Posterior cingulate gyrus (tissue), 11 donors: ENCODE measurements around the gene CTNNA2.
"Not testable (repeated sequence)": the region's sequence is repeated elsewhere in the genome, so short reads cannot be mapped to it uniquely, and the experiment has no call there.

Experiments
- DNase-seq, 10 donors: peaks; one replicate each; pipeline versions ENCODE4 v3.0.0 to v3.0.0-alpha.2; 2020 to 2021; ENCODE audit warnings: mixed read lengths in 3 of 10
- intact Hi-C: fragments of 100-400 bp; cut with DNase I; formaldehyde crosslinking; loops from one replicate; pipeline ENCODE4 v1.15.1; 2023

Gene CTNNA2

GRCh38 chr2:80054346-80054675, 541.5 kb downstream of the CTNNA2 start:
- intact Hi-C loops, result no loop called here
- DNase-seq, result no peak

- intact Hi-C loops, result no loop called here
- no peak for DNase-seq
Observed at GRCh38 chr2:80057956-80058355, 545.1 kb downstream of the CTNNA2 start.

- intact Hi-C loops, result no loop called here
- DNase-seq, result no peak
Observed at GRCh38 chr2:80058562-80058961, 545.7 kb downstream of the CTNNA2 start.

GRCh38 chr2:80059447-80059846, 546.6 kb downstream of the CTNNA2 start:
- peak in 5 of 10 donors; percentile 14 to 90 (median 71) for DNase-seq
- intact Hi-C loops, result no loop called here

GRCh38 chr2:80061881-80062280, 549.0 kb downstream of the CTNNA2 start:
- DNase-seq, result no peak
- intact Hi-C loops, result no loop called here

GRCh38 chr2:80062298-80062697, 549.4 kb downstream of the CTNNA2 start:
- no peak for DNase-seq
- intact Hi-C loops, result no loop called here

GRCh38 chr2:80068038-80068731, 555.3 kb downstream of the CTNNA2 start:
- no peak for DNase-seq
- intact Hi-C loops, result no loop called here

- DNase-seq, result no peak
Observed at GRCh38 chr2:80070587-80070986, 557.7 kb downstream of the CTNNA2 start.

GRCh38 chr2:80071941-80072340, 559.1 kb downstream of the CTNNA2 start:
- intact Hi-C loops, result loop anchor here (5.0 to 10.0 kb wide), 2 partner anchors 163 to 215 kb away; no protein-coding TSS in a partner anchor
- no peak for DNase-seq

More at GRCh38 chr2:80070587-80070986, 557.7 kb downstream of the CTNNA2 start:
- intact Hi-C loops, result loop anchor here (5.0 to 10.0 kb wide), 2 partner anchors 164 to 217 kb away; no protein-coding TSS in a partner anchor

GRCh38 chr2:80073134-80073561, 560.3 kb downstream of the CTNNA2 start:
- intact Hi-C loops, result loop anchor here (5.0 to 10.0 kb wide), 2 partner anchors 162 to 214 kb away; no protein-coding TSS in a partner anchor
- DNase-seq, result peak in 4 of 10 donors; percentile 32 to 34 (median 32)

- intact Hi-C loops, result loop anchor here (5.0 to 10.0 kb wide), 2 partner anchors 160 to 213 kb away; no protein-coding TSS in a partner anchor
- no peak for DNase-seq
Observed at GRCh38 chr2:80074321-80075070, 561.6 kb downstream of the CTNNA2 start.

GRCh38 chr2:80075719-80076118, 562.9 kb downstream of the CTNNA2 start:
- no peak for DNase-seq
- intact Hi-C loops, result loop anchor here (10.0 kb wide), 1 partner anchor 159 kb away; no protein-coding TSS in a partner anchor

GRCh38 chr2:80078290-80079036, 565.6 kb downstream of the CTNNA2 start:
- DNase-seq, result no peak
- intact Hi-C loops, result loop anchor here (10.0 kb wide), 1 partner anchor 156 kb away; no protein-coding TSS in a partner anchor

- intact Hi-C loops, result no loop called here
- no peak for DNase-seq
Observed at GRCh38 chr2:80080957-80081356, 568.1 kb downstream of the CTNNA2 start.

- intact Hi-C loops, result no loop called here
- no peak for DNase-seq
Observed at GRCh38 chr2:80086831-80087230, 574.0 kb downstream of the CTNNA2 start.

GRCh38 chr2:80091237-80091636, 578.4 kb downstream of the CTNNA2 start:
- no peak for DNase-seq
- intact Hi-C loops, result no loop called here

- intact Hi-C loops, result no loop called here
- no peak for DNase-seq
Observed at GRCh38 chr2:80092474-80092873, 579.6 kb downstream of the CTNNA2 start.

- peak in 1 of 10 donors; percentile 67 for DNase-seq
- intact Hi-C loops, result not testable (repeated sequence)
Observed at GRCh38 chr2:80098503-80098902, 585.7 kb downstream of the CTNNA2 start.

- DNase-seq, result no peak
- intact Hi-C loops, result no loop called here
Observed at GRCh38 chr2:80102026-80102425, 589.2 kb downstream of the CTNNA2 start.

- no peak for DNase-seq
- intact Hi-C loops, result no loop called here
Observed at GRCh38 chr2:80105015-80105640, 592.3 kb downstream of the CTNNA2 start.
